ENCODE data around the gene ADAMTS2.

The ADAMTS2 gene

DNA sequence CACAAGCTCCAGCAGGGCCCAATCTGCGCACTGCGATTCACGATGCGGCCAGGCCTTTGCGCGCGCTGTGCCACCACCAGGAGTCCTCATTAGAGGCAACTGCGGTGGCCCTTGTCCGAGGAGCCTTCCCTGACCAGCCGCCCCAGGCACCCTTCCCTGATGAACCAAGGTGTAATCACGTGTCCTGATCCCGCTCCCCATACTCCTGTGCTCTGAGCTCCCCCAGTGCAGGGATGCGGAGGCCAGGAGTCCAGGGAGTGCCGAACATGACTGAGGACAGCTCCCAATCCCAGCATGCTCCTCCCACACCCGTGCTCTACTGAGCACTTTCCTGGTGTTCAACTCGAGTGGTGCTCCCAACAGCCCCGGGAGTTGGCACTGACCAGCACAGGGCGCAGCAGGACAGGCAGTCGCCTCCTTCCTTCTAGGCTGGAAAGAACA is 150.3 kb downstream of the ADAMTS2 start:
- no peak overlapping the region for H3K27ac ChIP-seq (ENCODE audit: low read depth, low read length)
- no peak overlapping the region for H3K4me3 ChIP-seq (ENCODE audit: low read length)
- H3K4me1 ChIP-seq (ENCODE audit: control insufficient read depth, insufficient read depth, low read length) = no peaks in the 10 kb centered on the region
- no peaks in the 10 kb centered on the region for H3K27me3 ChIP-seq (ENCODE audit: control insufficient read depth, insufficient read depth, low read length)
- H3K36me3 ChIP-seq (ENCODE audit: control insufficient read depth, insufficient read depth, low read length) = no peaks in the 10 kb centered on the region
- H3K9ac ChIP-seq (ENCODE audit: low read length) = no peak overlapping the region

DNA sequence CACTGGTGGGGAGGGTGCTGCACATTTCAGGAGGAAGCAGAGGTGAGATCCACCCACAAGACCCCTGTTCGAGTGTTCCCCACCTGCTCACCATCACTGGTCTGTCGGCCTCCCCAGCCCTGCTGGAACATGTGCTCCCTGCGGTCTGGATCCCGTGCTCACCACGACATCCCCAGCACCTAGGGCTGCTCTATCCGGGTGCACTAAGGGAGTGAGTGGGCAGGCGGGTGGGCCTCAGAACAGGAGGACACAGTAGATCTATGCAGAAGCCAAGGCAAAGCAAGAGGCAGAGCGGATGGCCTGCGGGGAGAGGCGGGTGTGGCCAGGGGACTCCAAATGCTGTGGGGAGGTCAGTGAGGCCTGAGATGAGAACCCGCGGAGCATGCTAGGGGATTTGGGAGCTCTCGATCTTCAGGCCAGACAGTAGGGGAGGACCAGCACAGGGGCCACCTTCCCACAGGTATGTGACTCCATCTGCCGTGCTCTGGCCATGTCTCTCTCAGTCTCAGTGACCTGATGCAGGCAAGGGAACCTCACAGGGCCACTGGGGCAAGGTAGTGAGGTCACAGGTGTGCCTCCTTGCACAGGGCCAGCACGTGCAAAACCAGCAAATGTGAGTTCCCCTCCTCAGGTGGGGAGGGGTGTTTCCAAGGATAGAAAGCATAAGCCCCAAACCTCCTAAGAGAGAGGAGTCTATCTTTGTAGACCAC is 150.9 kb downstream of the ADAMTS2 start:
- Histone ChIP-seq H3K4me3 (ENCODE audit: low read length) (no peak overlapping the region), H3K27ac (ENCODE audit: low read depth, low read length) (no peak overlapping the region), H3K4me1 (ENCODE audit: control insufficient read depth, insufficient read depth, low read length) (no peaks in the 10 kb centered on the region), H3K36me3 (ENCODE audit: control insufficient read depth, insufficient read depth, low read length) (no peaks in the 10 kb centered on the region), H3K27me3 (ENCODE audit: control insufficient read depth, insufficient read depth, low read length) (no peaks in the 10 kb centered on the region), H3K9ac (ENCODE audit: low read length) (no peak overlapping the region)

DNA sequence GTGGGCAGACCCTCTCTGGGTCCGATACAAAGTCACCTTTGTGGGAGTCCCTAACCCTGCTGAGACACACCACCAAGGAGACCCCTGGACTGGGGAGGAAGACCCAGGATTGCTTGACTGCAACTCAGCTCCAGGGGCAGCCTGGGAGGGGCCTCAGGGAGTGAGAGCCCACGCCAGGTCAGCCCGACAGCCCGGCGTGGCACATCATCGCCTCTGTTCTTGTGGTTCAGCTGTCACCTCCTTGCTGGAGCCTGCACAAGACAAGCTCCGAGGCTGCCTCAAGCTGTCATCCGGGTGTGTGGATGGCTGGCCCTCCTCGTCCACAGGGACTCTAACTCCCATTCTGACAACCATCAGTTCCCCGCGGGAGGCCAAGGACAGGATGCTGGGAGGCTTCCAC is 151.5 kb downstream of the ADAMTS2 start:
- Histone ChIP-seq H3K4me1 (ENCODE audit: control insufficient read depth, insufficient read depth, low read length) (no peaks in the 10 kb centered on the region), H3K27me3 (ENCODE audit: control insufficient read depth, insufficient read depth, low read length) (no peaks in the 10 kb centered on the region), H3K9ac (ENCODE audit: low read length) (no peak overlapping the region), H3K27ac (ENCODE audit: low read depth, low read length) (no peak overlapping the region), H3K36me3 (ENCODE audit: control insufficient read depth, insufficient read depth, low read length) (no peaks in the 10 kb centered on the region), H3K4me3 (ENCODE audit: low read length) (no peak overlapping the region)

DNA sequence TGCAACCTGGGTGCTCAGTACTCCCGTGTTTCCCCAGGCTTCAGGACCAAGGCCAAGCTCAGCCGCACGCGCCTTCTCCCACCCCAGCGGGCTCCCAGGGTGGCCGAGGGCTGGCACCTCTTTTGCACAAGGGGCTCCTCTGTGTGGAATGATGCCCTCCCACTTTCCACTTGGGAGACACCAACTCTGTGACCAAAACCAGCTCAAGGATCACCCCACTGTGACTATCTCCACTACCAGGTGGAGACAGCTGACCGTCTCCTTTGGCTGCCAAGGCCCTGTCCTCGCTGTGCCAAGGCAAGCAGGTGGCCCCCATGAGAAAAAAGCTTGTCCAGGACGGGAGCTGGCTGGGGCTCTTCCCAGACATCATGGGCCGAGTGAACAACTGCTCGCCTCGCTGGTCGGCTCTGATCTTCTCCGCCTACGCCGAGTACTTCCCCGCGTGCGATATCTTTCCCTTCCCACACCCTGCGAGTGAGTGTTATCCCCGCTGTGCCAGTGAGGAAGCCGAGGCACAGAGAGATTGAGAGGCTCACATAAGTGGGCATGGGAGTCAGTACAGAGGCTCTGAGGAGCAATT is 152.3 kb downstream of the ADAMTS2 start:
- H3K4me1 ChIP-seq (ENCODE audit: control insufficient read depth, insufficient read depth, low read length) = no peaks in the 10 kb centered on the region
- H3K27ac ChIP-seq (ENCODE audit: low read depth, low read length) = no peak overlapping the region
- H3K36me3 ChIP-seq (ENCODE audit: control insufficient read depth, insufficient read depth, low read length) = no peaks in the 10 kb centered on the region
- no peaks in the 10 kb centered on the region for H3K27me3 ChIP-seq (ENCODE audit: control insufficient read depth, insufficient read depth, low read length)
- no peak overlapping the region for H3K4me3 ChIP-seq (ENCODE audit: low read length)
- H3K9ac ChIP-seq (ENCODE audit: low read length) = no peak overlapping the region

DNA sequence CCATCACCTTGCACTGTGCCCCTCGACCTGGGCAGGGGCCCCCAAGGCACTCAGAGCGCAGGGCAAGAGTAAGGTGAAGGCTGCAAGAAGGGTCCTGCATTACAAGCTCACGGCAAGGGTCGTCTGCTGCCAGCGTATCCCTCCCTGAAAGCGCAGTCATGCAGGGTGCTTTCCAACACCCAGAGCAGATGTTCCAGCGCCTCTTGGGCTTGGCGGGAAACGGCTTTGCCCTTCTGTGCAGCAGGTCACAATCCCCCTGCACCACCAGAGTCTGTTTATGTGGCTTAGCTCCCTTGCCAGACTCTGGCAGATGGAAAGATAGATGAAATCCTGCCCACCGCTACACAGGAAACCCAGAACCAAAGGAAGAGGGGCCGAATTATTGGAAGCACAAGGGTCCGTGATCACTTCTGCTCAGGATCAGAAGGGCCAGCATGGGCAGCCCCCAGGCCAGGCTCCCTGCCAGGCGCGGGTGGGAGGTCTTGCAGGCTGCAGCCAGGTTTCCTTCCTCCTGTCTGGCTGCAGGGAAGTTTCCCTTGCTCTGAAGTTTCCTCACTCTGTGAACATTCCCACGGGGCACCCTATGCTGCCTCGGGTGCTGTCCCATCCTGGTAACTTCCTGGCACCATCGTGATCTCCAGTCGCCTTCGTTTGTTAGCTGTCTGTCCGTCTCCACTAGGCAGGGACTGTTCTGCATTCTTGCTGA is 152.9 kb downstream of the ADAMTS2 start:
- Histone ChIP-seq H3K27me3 (ENCODE audit: control insufficient read depth, insufficient read depth, low read length) (no peaks in the 10 kb centered on the region), H3K27ac (ENCODE audit: low read depth, low read length) (no peak overlapping the region), H3K9ac (ENCODE audit: low read length) (no peak overlapping the region), H3K4me1 (ENCODE audit: control insufficient read depth, insufficient read depth, low read length) (no peaks in the 10 kb centered on the region), H3K4me3 (ENCODE audit: low read length) (no peak overlapping the region), H3K36me3 (ENCODE audit: control insufficient read depth, insufficient read depth, low read length) (no peaks in the 10 kb centered on the region)

- H3K4me1 ChIP-seq (ENCODE audit: control insufficient read depth, insufficient read depth, low read length) = no peaks in the 10 kb centered on the region
- H3K4me3 ChIP-seq (ENCODE audit: low read length) = no peak overlapping the region
- no peak overlapping the region for H3K9ac ChIP-seq (ENCODE audit: low read length)
- no peaks in the 10 kb centered on the region for H3K36me3 ChIP-seq (ENCODE audit: control insufficient read depth, insufficient read depth, low read length)
- no peaks in the 10 kb centered on the region for H3K27me3 ChIP-seq (ENCODE audit: control insufficient read depth, insufficient read depth, low read length)
- H3K27ac ChIP-seq (ENCODE audit: low read depth, low read length) = no peak overlapping the region
Observed at GRCh38 chr5:179191506-179192184, 153.6 kb downstream of the ADAMTS2 start.

DNA sequence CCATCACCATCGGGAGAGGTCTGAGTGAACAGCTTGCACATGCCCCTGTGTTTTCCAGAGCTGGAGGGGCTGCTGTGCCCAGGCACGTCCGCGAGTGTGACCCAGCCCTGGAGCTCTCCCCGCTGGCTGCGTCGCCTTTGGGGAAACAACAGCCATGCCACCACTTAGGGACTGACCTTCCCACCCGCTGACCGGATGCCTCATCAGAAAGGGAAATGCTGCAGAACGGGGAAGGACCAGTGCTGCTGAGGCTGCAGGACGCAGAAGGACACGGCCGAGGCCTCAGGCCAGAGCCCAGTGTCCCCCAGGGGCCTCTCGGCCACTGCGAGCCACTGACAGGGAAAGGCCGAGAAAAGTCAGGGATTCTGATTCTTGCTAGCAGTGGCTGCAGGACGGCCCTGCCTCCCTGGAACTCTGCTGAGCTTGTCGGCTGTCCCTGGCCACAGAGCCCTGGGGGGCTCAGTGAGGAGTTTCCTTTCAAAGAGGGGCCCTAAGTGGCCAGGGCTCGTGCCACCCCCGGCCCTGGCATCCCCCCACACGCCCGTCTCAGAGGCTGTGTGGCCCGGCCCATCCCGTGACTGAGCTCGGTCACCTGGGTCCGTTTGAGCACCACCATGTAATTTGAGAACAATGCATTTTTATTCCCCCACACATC is 154.3 kb downstream of the ADAMTS2 start:
- Histone ChIP-seq H3K4me1 (ENCODE audit: control insufficient read depth, insufficient read depth, low read length) (no peaks in the 10 kb centered on the region), H3K9ac (ENCODE audit: low read length) (no peak overlapping the region), H3K4me3 (ENCODE audit: low read length) (no peak overlapping the region), H3K36me3 (ENCODE audit: control insufficient read depth, insufficient read depth, low read length) (no peaks in the 10 kb centered on the region), H3K27ac (ENCODE audit: low read depth, low read length) (no peak overlapping the region), H3K27me3 (ENCODE audit: control insufficient read depth, insufficient read depth, low read length) (no peaks in the 10 kb centered on the region)

DNA sequence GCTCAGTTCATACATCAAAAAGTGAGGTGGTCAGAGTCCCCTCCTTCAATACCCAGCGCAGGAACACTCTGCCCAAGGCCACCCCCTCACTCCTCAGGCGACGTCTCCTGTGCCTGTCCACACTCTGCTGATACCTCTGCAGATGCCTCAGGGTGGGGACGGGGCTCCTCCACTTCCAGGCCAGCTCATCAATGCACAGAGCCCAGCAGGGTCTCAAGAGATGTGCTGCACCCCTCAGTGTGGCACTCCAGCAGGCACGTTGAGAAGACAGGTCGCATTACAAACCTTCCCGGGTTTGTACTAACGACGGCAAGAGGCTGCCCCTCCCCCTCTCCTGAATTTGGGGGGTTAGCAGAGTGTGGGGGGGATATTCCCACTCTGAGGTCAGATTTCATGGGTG is 156.6 kb downstream of the ADAMTS2 start:
- Histone ChIP-seq H3K27ac (ENCODE audit: low read depth, low read length) (no peak overlapping the region), H3K4me1 (ENCODE audit: control insufficient read depth, insufficient read depth, low read length) (no peaks in the 10 kb centered on the region), H3K4me3 (ENCODE audit: low read length) (no peak overlapping the region), H3K27me3 (ENCODE audit: control insufficient read depth, insufficient read depth, low read length) (no peaks in the 10 kb centered on the region), H3K36me3 (ENCODE audit: control insufficient read depth, insufficient read depth, low read length) (no peaks in the 10 kb centered on the region), H3K9ac (ENCODE audit: low read length) (no peak overlapping the region)

GRCh38 chr5:179187681-179188575 is 157.3 kb downstream of the ADAMTS2 start:
- no peaks in the 10 kb centered on the region for H3K36me3 ChIP-seq (ENCODE audit: control insufficient read depth, insufficient read depth, low read length)
- no peaks in the 10 kb centered on the region for H3K27me3 ChIP-seq (ENCODE audit: control insufficient read depth, insufficient read depth, low read length)

GRCh38 chr5:179187229-179187678 is 158.0 kb downstream of the ADAMTS2 start:
- no peaks in the 10 kb centered on the region for H3K27me3 ChIP-seq (ENCODE audit: control insufficient read depth, insufficient read depth, low read length)
- H3K36me3 ChIP-seq (ENCODE audit: control insufficient read depth, insufficient read depth, low read length) = no peaks in the 10 kb centered on the region
- no peaks in the 10 kb centered on the region for H3K4me1 ChIP-seq (ENCODE audit: control insufficient read depth, insufficient read depth, low read length)
- no peak overlapping the region for H3K27ac ChIP-seq (ENCODE audit: low read depth, low read length)
- no peak overlapping the region for H3K9ac ChIP-seq (ENCODE audit: low read length)
- no peak overlapping the region for H3K4me3 ChIP-seq (ENCODE audit: low read length)

More at GRCh38 chr5:179187681-179188575, 157.3 kb downstream of the ADAMTS2 start:
- Histone ChIP-seq H3K27ac (ENCODE audit: low read depth, low read length) (no peak overlapping the region), H3K4me1 (ENCODE audit: control insufficient read depth, insufficient read depth, low read length) (no peaks in the 10 kb centered on the region), H3K4me3 (ENCODE audit: low read length) (no peak overlapping the region), H3K9ac (ENCODE audit: low read length) (no peak overlapping the region)

DNA sequence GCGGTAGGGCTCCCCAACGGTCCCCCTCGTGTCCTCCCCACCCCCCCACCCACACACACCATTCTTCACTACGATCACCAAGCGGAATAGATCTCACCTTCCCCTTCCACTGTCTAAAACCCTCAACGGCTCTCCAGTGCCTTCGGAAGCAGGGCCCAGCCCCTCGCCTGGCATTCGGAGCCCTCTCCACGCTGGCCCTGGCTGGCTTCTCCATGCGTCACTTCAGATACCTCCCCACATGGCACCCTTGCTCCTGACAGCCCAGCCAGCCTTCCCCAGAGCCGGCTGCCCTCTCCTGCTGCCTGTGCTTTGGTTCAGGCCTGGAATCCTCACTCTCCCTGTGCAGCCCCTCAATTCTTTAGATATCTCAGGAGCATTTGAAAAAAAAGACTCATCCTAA is 158.5 kb downstream of the ADAMTS2 start:
- H3K27ac ChIP-seq (ENCODE audit: low read depth, low read length) = no peak overlapping the region
- H3K4me1 ChIP-seq (ENCODE audit: control insufficient read depth, insufficient read depth, low read length) = no peaks in the 10 kb centered on the region
- no peaks in the 10 kb centered on the region for H3K27me3 ChIP-seq (ENCODE audit: control insufficient read depth, insufficient read depth, low read length)
- H3K4me3 ChIP-seq (ENCODE audit: low read length) = no peak overlapping the region
- no peak overlapping the region for H3K9ac ChIP-seq (ENCODE audit: low read length)
- H3K36me3 ChIP-seq (ENCODE audit: control insufficient read depth, insufficient read depth, low read length) = no peaks in the 10 kb centered on the region

All from rectal smooth muscle tissue (tissue), 1 donor.